GM18951 (cell line): ENCODE measurements around the gene TBC1D2B.
"Not testable (repeated sequence)": the region's sequence is repeated elsewhere in the genome, so short reads cannot be mapped to it uniquely, and the experiment has no call there.

ENCODE experiments used
- POLR2A ChIP-seq: IDR thresholded peaks from 4 replicates; pipeline ENCODE4 v1.6.1; 2011; ENCODE audit warnings: mild to moderate bottlenecking; ENCODE audit not compliant: insufficient read length, insufficient read depth; ENCODE audit errors: extremely low read depth
- in situ Hi-C: fragments of 300-500 bp; cut with MboI; formaldehyde crosslinking; loops from one replicate; pipeline ENCODE4 v1.12.0; 2022; ENCODE audit warnings: low sequenced_read_pairs, mixed read lengths, inconsistent platforms; ENCODE audit not compliant: unreplicated experiment

Gene TBC1D2B

GRCh38 chr15:77992356-77993222, 84.9 kb downstream of the TBC1D2B start:
- in situ Hi-C loops: loop anchor here (5.0 kb wide), 1 partner anchor 770 kb away; no protein-coding TSS in a partner anchor
- no peak for TF ChIP-seq POLR2A

- in situ Hi-C loops: loop anchor here (5.0 kb wide), 1 partner anchor 771 kb away; no protein-coding TSS in a partner anchor
These were observed 85.8 kb downstream of the TBC1D2B start for GRCh38 chr15:77991658-77992201.

- in situ Hi-C loops: loop anchor here (5.0 kb wide), 1 partner anchor 771 kb away; no protein-coding TSS in a partner anchor
- no peak for TF ChIP-seq POLR2A
These were observed 86.5 kb downstream of the TBC1D2B start for GRCh38 chr15:77991029-77991406.

GRCh38 chr15:77989296-77990143, 88.0 kb downstream of the TBC1D2B start:
- in situ Hi-C loops: loop anchor here (5.0 kb wide), 1 partner anchor 773 kb away; no protein-coding TSS in a partner anchor
- TF ChIP-seq POLR2A: no peak

- no peak for TF ChIP-seq POLR2A
These were observed 88.9 kb downstream of the TBC1D2B start for GRCh38 chr15:77988347-77989295.

GRCh38 chr15:77987765-77988136, 89.8 kb downstream of the TBC1D2B start:
- in situ Hi-C loops: not testable (repeated sequence)

More at GRCh38 chr15:77988347-77989295, 88.9 kb downstream of the TBC1D2B start:
- in situ Hi-C loops: no loop called here

- no peak for TF ChIP-seq POLR2A
- in situ Hi-C loops: no loop called here
These were observed 90.4 kb downstream of the TBC1D2B start for GRCh38 chr15:77986891-77987764.

- in situ Hi-C loops: no loop called here
These were observed 91.5 kb downstream of the TBC1D2B start for GRCh38 chr15:77985931-77986480.

GRCh38 chr15:77985031-77985930, 92.2 kb downstream of the TBC1D2B start:
- no peak for TF ChIP-seq POLR2A
- in situ Hi-C loops: no loop called here

More at GRCh38 chr15:77985931-77986480, 91.5 kb downstream of the TBC1D2B start:
- no peak for TF ChIP-seq POLR2A

- in situ Hi-C loops: no loop called here
These were observed 93.1 kb downstream of the TBC1D2B start for GRCh38 chr15:77984446-77984861.

More at GRCh38 chr15:77984446-77984861, 93.1 kb downstream of the TBC1D2B start:
- no peak for TF ChIP-seq POLR2A
